A673 (cell line): ENCODE data around the gene CAMK2G. TPM values are rescaled to one million over a fixed set of nuclear protein-coding genes. Genes with fewer than 3 reads are reported as not detected.

Experiments used
- BruUV-seq: library from RNA; stranded (reverse); fragments of 400-500 nt; replicated peaks from 2 replicates; lab custom pipeline; 2021; lab: Mats Ljungman, UMichigan
- CTCF ChIA-PET: fragments of 300-600 bp; sonication (Branson Sonifier 250); formaldehyde crosslinking; loops from one replicate; lab custom pipeline; 2022; ENCODE audit warnings: antibody characterized with exemption; lab: Charles Lee
- POLR2A ChIA-PET: fragments of 300-600 bp; sonication (Branson Sonifier 250); formaldehyde crosslinking; loops from one replicate; lab custom pipeline; 2022; ENCODE audit warnings: antibody characterized with exemption; ENCODE audit not compliant: low non-redundant PET; lab: Charles Lee
- DNase-seq: peaks from one replicate; pipeline ENCODE4 v3.0.0-alpha.2; 2015; ENCODE audit warnings: low spot score
- H3K27ac ChIP-seq: fragments of 200-600 bp; sonication (generic); 2 replicates; pipeline ENCODE4 v1.5.1; 2016; ENCODE audit warnings: mixed run types, low read depth, mild to moderate bottlenecking, mixed read lengths, antibody characterized with exemption, low read length; ENCODE audit not compliant: poor library complexity, severe bottlenecking
- H3K27me3 ChIP-seq: fragments of 200-600 bp; sonication (generic); replicated peaks from 2 replicates; pipeline ENCODE4 v1.6.1; 2017; ENCODE audit warnings: mixed run types, low read depth, mild to moderate bottlenecking, mixed read lengths, antibody characterized with exemption, low read length; ENCODE audit not compliant: insufficient read depth, poor library complexity
- H3K36me3 ChIP-seq: fragments of 200-600 bp; sonication (generic); 2 replicates; pipeline ENCODE4 v1.6.1; 2016; ENCODE audit warnings: mixed run types, mild to moderate bottlenecking, mixed read lengths, antibody characterized with exemption, low read length; ENCODE audit not compliant: insufficient read depth, poor library complexity, severe bottlenecking
- H3K4me1 ChIP-seq: fragments of 200-600 bp; sonication (generic); 2 replicates; pipeline ENCODE4 v1.6.1; 2017; ENCODE audit warnings: mixed run types, mild to moderate bottlenecking, mixed read lengths, antibody characterized with exemption, low read length; ENCODE audit not compliant: insufficient read depth, poor library complexity, severe bottlenecking
- H3K4me3 ChIP-seq: fragments of 200-600 bp; sonication (generic); 2 replicates; pipeline ENCODE4 v1.5.1; 2016; ENCODE audit warnings: low read depth, mixed run types, mild to moderate bottlenecking, mixed read lengths, low read length; ENCODE audit not compliant: poor library complexity, severe bottlenecking
- H3K9me3 ChIP-seq: fragments of 200-600 bp; sonication (generic); 2 replicates; pipeline ENCODE4 v1.6.1; 2016; ENCODE audit warnings: mixed run types, low read depth, mild to moderate bottlenecking, mixed read lengths, antibody characterized with exemption, low read length; ENCODE audit not compliant: poor library complexity, severe bottlenecking
- EZH2 ChIP-seq: fragments of 200-600 bp; sonication (generic); IDR thresholded peaks from 2 replicates; pipeline ENCODE4 v1.6.1; 2017; ENCODE audit warnings: borderline replicate concordance, low read depth, mild to moderate bottlenecking, mixed read lengths, antibody characterized with exemption, low read length; ENCODE audit not compliant: poor library complexity, severe bottlenecking
- intact Hi-C: fragments of 100-400 bp; cut with micrococcal nuclease; formaldehyde crosslinking; loops from one replicate; pipeline ENCODE4 v1.10.0; 2022; ENCODE audit not compliant: unreplicated experiment
- total RNA-seq: library from RNA; stranded (reverse); gene quantifications from 2 replicates; pipeline ENCODE4 v1.2.3, GENCODE V29; 2021
- TF ChIP-seq, protein P1 (sequence below): fragments of 300-800, 200-600 bp; sonication (generic); conservative IDR thresholded peaks from 2 replicates; pipeline ENCODE4 v1.5.1; 2017; ENCODE audit warnings: low read depth, mild to moderate bottlenecking, antibody characterized with exemption, low read length, moderate library complexity, mixed read lengths

CAMK2G gene
- total RNA-seq, 1 experiment from 2014 or later: 32.7 TPM

DNA sequence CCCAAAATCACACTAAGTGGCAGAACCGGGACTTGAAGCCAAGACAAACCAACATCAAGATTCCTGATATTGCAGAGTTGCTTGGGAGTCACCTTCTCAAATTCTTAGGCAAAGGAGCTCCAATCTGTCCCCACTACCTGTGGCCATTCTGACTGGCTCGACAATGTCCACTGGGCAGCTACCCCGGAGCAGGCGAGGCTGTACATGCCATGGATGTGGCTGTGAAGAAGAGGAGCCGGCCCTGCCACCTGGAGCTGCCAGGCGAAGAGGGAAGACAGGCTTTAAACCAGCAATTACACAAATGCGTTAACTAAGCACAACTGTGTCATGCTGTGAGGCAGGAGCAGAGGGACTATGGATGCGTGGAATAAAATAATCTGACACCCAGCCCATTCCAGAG is 18.1 kb downstream of the CAMK2G start:
- BruUV-seq: no TSS peak

DNA sequence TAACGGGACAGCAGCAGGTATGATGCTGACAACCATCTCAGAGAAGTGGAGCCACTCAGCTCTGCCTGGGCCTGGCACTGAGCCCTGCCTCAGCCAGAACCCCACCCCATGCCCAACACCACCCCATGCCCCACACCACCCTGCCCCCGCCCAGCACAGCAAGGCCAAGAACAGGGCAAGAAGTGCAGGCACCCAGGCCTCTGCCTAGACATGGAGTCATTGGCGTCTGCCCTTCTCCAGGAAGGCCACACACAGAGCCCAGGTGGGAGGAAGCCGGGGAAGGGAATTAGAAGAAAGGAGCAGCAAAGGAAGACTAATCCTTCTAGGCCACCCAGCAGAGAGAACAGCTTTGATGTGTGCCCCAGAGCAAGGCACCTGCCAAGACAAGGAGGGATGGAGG is 18.9 kb downstream of the CAMK2G start:
- Histone ChIP-seq H3K4me1 (peaks cover 6% of the 10 kb centered on the region), H3K27me3 (no peaks in the 10 kb centered on the region), H3K4me3 (no peak overlapping the region), H3K36me3 (peaks cover 21% of the 10 kb centered on the region), H3K27ac (no peak overlapping the region), H3K9me3 (no peaks in the 10 kb centered on the region)
- CTCF ChIA-PET: no interaction called here
- intact Hi-C loops: no loop called here
- no TSS peak for BruUV-seq
- TF ChIP-seq, protein P1, sequence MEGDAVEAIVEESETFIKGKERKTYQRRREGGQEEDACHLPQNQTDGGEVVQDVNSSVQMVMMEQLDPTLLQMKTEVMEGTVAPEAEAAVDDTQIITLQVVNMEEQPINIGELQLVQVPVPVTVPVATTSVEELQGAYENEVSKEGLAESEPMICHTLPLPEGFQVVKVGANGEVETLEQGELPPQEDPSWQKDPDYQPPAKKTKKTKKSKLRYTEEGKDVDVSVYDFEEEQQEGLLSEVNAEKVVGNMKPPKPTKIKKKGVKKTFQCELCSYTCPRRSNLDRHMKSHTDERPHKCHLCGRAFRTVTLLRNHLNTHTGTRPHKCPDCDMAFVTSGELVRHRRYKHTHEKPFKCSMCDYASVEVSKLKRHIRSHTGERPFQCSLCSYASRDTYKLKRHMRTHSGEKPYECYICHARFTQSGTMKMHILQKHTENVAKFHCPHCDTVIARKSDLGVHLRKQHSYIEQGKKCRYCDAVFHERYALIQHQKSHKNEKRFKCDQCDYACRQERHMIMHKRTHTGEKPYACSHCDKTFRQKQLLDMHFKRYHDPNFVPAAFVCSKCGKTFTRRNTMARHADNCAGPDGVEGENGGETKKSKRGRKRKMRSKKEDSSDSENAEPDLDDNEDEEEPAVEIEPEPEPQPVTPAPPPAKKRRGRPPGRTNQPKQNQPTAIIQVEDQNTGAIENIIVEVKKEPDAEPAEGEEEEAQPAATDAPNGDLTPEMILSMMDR: no peak
- TF ChIP-seq EZH2: no peak
- DNase-seq: no peak
- POLR2A ChIA-PET: no interaction called here

More for the DNA sequence above, 18.1 kb downstream of the CAMK2G start:
- ChIA-PET CTCF (no interaction called here), POLR2A (no interaction called here)
- TF ChIP-seq, protein P1: no peak
- no peak for TF ChIP-seq EZH2
- intact Hi-C loops: no loop called here
- H3K27ac ChIP-seq: no peak overlapping the region
- H3K4me3 ChIP-seq: no peak overlapping the region
- no peak for DNase-seq
- H3K9me3 ChIP-seq: no peaks in the 10 kb centered on the region
- no peaks in the 10 kb centered on the region for H3K4me1 ChIP-seq
- peaks cover 25% of the 10 kb centered on the region for H3K36me3 ChIP-seq
- no peaks in the 10 kb centered on the region for H3K27me3 ChIP-seq

DNA sequence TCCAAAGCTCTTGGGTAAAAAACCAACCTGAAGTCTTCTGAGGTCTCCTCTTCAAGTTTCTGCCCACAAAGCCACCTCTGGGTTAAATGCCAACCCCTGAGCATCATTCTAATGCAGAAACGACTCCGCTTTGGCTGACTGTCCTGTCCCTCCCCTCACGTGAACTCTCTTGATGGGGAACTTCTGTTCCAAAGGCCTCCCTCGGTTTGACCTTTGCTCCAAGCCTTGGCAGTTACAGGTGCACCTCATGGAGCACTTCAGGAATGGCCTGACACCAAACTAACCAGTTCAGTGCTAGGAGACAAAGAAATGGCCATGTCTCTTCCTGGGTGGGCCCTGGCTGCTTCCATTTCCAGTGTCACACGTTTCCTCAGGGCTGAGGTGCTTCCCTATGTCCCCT is 20.0 kb downstream of the CAMK2G start:
- peaks cover 12% of the 10 kb centered on the region for H3K36me3 ChIP-seq
- no peak overlapping the region for H3K27ac ChIP-seq
- ChIA-PET CTCF (interaction anchor here (0.6 kb wide), 1 partner anchor 235 kb away, joined by 4 read pairs; no protein-coding TSS in a partner anchor), POLR2A (no interaction called here)
- no peak for DNase-seq
- TF ChIP-seq, protein P1: no peak
- no peak for TF ChIP-seq EZH2
- peaks cover 6% of the 10 kb centered on the region for H3K4me1 ChIP-seq
- H3K4me3 ChIP-seq: no peak overlapping the region
- intact Hi-C loops: no loop called here
- no peaks in the 10 kb centered on the region for H3K27me3 ChIP-seq
- no TSS peak for BruUV-seq
- H3K9me3 ChIP-seq: no peaks in the 10 kb centered on the region
